ENCODE results near the gene TRAPPC12. TPM values are rescaled to one million over a fixed set of nuclear protein-coding genes. Genes with fewer than 3 reads are reported as not detected.

TRAPPC12 gene
- total RNA-seq, 1 experiment from 2014 or later, result 85.0 TPM

GRCh38 chr2:3388412-3388738, 8.9 kb downstream of the TRAPPC12 start:
- Histone ChIP-seq H3K9me3 (no peaks in the 10 kb centered on the region), H3K4me1 (no peaks in the 10 kb centered on the region), H3K4me3 (ENCODE audit: low read depth, low read length) (no peak overlapping the region), H3K36me3 (ENCODE audit: control insufficient read depth, insufficient read depth, low read length) (no peaks in the 10 kb centered on the region; the same call in 1 of the 2 replicates), H3K27me3 (replicated peaks; ENCODE audit: control insufficient read depth, insufficient read depth, low read length) (no peaks in the 10 kb centered on the region)
- no peak overlapping the region for H3K4me3 Mint-ChIP-seq (ENCODE audit: unreplicated experiment)
- peaks cover 14% of the 10 kb centered on the region for H3K36me3 Mint-ChIP-seq (ENCODE audit: insufficient read depth, unreplicated experiment)
- BruUV-seq (replicated peaks), result no TSS peak
- H3K9me3 Mint-ChIP-seq (ENCODE audit: unreplicated experiment), result no peaks in the 10 kb centered on the region
- POLR2A ChIA-PET, result no interaction called here
- DNase-seq, result no peak
- CTCF ChIA-PET, result no interaction called here
- intact Hi-C loops (cut with micrococcal nuclease; ENCODE audit: unreplicated experiment), result no loop called here
- H3K27me3 Mint-ChIP-seq (ENCODE audit: insufficient read depth, unreplicated experiment), result no peaks in the 10 kb centered on the region
- no peak overlapping the region for H3K27ac Mint-ChIP-seq (ENCODE audit: unreplicated experiment)
- TF ChIP-seq CTCF (IDR thresholded peaks at IDR 0.05; ENCODE audit: insufficient read depth in 1 of 2, low read depth in 1 of 2, low read length in 1 of 2, severe bottlenecking in 1 of 2, unreplicated experiment in 1 of 2), result no peak
- no peaks in the 10 kb centered on the region for H3K4me1 Mint-ChIP-seq (ENCODE audit: low read depth, unreplicated experiment)

- H3K27me3 Mint-ChIP-seq (ENCODE audit: insufficient read depth, unreplicated experiment), result no peaks in the 10 kb centered on the region
- CTCF ChIA-PET, result no interaction called here
These were observed 9.7 kb downstream of the TRAPPC12 start for GRCh38 chr2:3389193-3389592.

GRCh38 chr2:3390041-3390440, 10.5 kb downstream of the TRAPPC12 start:
- no peak for TF ChIP-seq CTCF (IDR thresholded peaks at IDR 0.05; ENCODE audit: insufficient read depth in 1 of 2, low read depth in 1 of 2, low read length in 1 of 2, severe bottlenecking in 1 of 2, unreplicated experiment in 1 of 2)
- ChIA-PET CTCF (no interaction called here), POLR2A (no interaction called here)
- Histone ChIP-seq H3K4me3 (ENCODE audit: low read depth, low read length) (no peak overlapping the region), H3K4me1 (no peaks in the 10 kb centered on the region), H3K36me3 (ENCODE audit: control insufficient read depth, insufficient read depth, low read length) (no peaks in the 10 kb centered on the region; the same call in 1 of the 2 replicates), H3K27me3 (replicated peaks; ENCODE audit: control insufficient read depth, insufficient read depth, low read length) (no peaks in the 10 kb centered on the region), H3K9me3 (peaks cover 3% of the 10 kb centered on the region; the same call in 1 of the 2 replicates)
- DNase-seq, result no peak
- Mint-ChIP-seq H3K27ac (ENCODE audit: unreplicated experiment) (no peak overlapping the region), H3K36me3 (ENCODE audit: insufficient read depth, unreplicated experiment) (peaks cover 23% of the 10 kb centered on the region), H3K4me3 (ENCODE audit: unreplicated experiment) (no peak overlapping the region), H3K9me3 (ENCODE audit: unreplicated experiment) (no peaks in the 10 kb centered on the region), H3K27me3 (ENCODE audit: insufficient read depth, unreplicated experiment) (no peaks in the 10 kb centered on the region), H3K4me1 (ENCODE audit: low read depth, unreplicated experiment) (no peaks in the 10 kb centered on the region)
- intact Hi-C loops (cut with micrococcal nuclease; ENCODE audit: unreplicated experiment), result no loop called here
- no TSS peak for BruUV-seq (replicated peaks)

More at GRCh38 chr2:3389193-3389592, 9.7 kb downstream of the TRAPPC12 start:
- H3K27me3 ChIP-seq (replicated peaks; ENCODE audit: control insufficient read depth, insufficient read depth, low read length), result no peaks in the 10 kb centered on the region
- H3K4me3 ChIP-seq (ENCODE audit: low read depth, low read length), result no peak overlapping the region
- no peaks in the 10 kb centered on the region for H3K4me1 ChIP-seq
- no peak for TF ChIP-seq CTCF (IDR thresholded peaks at IDR 0.05; ENCODE audit: insufficient read depth in 1 of 2, low read depth in 1 of 2, low read length in 1 of 2, severe bottlenecking in 1 of 2, unreplicated experiment in 1 of 2)
- no peaks in the 10 kb centered on the region for H3K4me1 Mint-ChIP-seq (ENCODE audit: low read depth, unreplicated experiment)
- no peak for DNase-seq
- H3K9me3 Mint-ChIP-seq (ENCODE audit: unreplicated experiment), result no peaks in the 10 kb centered on the region
- POLR2A ChIA-PET, result no interaction called here
- no peak overlapping the region for H3K27ac Mint-ChIP-seq (ENCODE audit: unreplicated experiment)
- no peaks in the 10 kb centered on the region; the same call in 1 of the 2 replicates for H3K36me3 ChIP-seq (ENCODE audit: control insufficient read depth, insufficient read depth, low read length)
- no TSS peak for BruUV-seq (replicated peaks)
- H3K4me3 Mint-ChIP-seq (ENCODE audit: unreplicated experiment), result no peak overlapping the region
- no peaks in the 10 kb centered on the region for H3K9me3 ChIP-seq
- intact Hi-C loops (cut with micrococcal nuclease; ENCODE audit: unreplicated experiment), result no loop called here
- peaks cover 15% of the 10 kb centered on the region for H3K36me3 Mint-ChIP-seq (ENCODE audit: insufficient read depth, unreplicated experiment)

Data from Caco-2 (cell line).